HepG2 (cell line): ENCODE measurements around the gene SLC22A23. TPM values are rescaled to one million over a fixed set of nuclear protein-coding genes. Genes with fewer than 3 reads are reported as not detected.

Experiments
- FOXK1 ChIP-seq: sonication (generic); formaldehyde crosslinking; IDR thresholded peaks from 2 replicates; pipeline ENCODE4 v1.4.0; 2020; ENCODE audit warnings: low read depth, missing genetic modification reagents, borderline replicate concordance
- GLMP ChIP-seq: sonication (generic); formaldehyde crosslinking; IDR thresholded peaks from 2 replicates; pipeline ENCODE4 v1.9.0; 2021; ENCODE audit warnings: missing genetic modification reagents, mild to moderate bottlenecking, borderline replicate concordance
- MATR3 ChIP-seq: sonication (generic); formaldehyde crosslinking; IDR thresholded peaks from 2 replicates; pipeline ENCODE4 v1.4.0; 2020; ENCODE audit warnings: missing genetic modification reagents
- RXRB ChIP-seq: IDR thresholded peaks from 2 replicates; pipeline ENCODE4 v1.6.1; 2016; ENCODE audit warnings: borderline replicate concordance, missing genetic modification reagents, missing compliant biosample characterization
- SNAPC2 ChIP-seq: sonication (generic); formaldehyde crosslinking; IDR thresholded peaks from 2 replicates; pipeline ENCODE4 v1.8.1; 2022; ENCODE audit warnings: mild to moderate bottlenecking, missing genetic modification reagents
- TSC22D2 ChIP-seq: sonication (generic); formaldehyde crosslinking; IDR thresholded peaks from 2 replicates; pipeline ENCODE4 v1.5.1; 2020; ENCODE audit warnings: missing genetic modification reagents, mild to moderate bottlenecking, borderline replicate concordance
- ZMAT5 ChIP-seq: sonication (generic); formaldehyde crosslinking; IDR thresholded peaks from 2 replicates; pipeline ENCODE4 v1.5.0; 2020; ENCODE audit warnings: mild to moderate bottlenecking, low read depth, missing genetic modification reagents, borderline replicate concordance
- ZNF552 ChIP-seq: sonication (generic); formaldehyde crosslinking; IDR thresholded peaks from 2 replicates; pipeline ENCODE4 v1.9.0; 2022; ENCODE audit warnings: missing genetic modification reagents, mild to moderate bottlenecking, borderline replicate concordance
- polyA plus RNA-seq, 8 experiments: library from polyadenylated mRNA; depleted of rRNA in 3 of 8; stranded (reverse) in 7 of 8; unstranded in 1 of 8; fragments of >200 nt; fragmentation: Illumina TruSeq in 4 of 8; extraction: Trizol in 4 of 8; gene quantifications; 2 replicates each; pipeline versions ENCODE4 v1.2.1 to v1.2.3, GENCODE V29; 2011 to 2016; ENCODE audit warnings: low read depth in 4 of 8, missing spikeins in 1 of 8, mixed read lengths in 1 of 8; ENCODE audit not compliant: insufficient read depth in 1 of 8
- total RNA-seq, 5 experiments: library from RNA; depleted of rRNA; stranded (reverse); fragments of >200 nt; fragmentation: Illumina TruSeq; extraction: Trizol; gene quantifications; 2 replicates each; pipeline ENCODE4 v1.2.3, GENCODE V29; 2016; ENCODE audit warnings: low read depth in 1 of 5
- TF ChIP-seq, protein P1 (sequence below): sonication (generic); formaldehyde crosslinking; IDR thresholded peaks from 2 replicates; pipeline ENCODE4 v1.8.1; 2022; ENCODE audit warnings: low read depth, mild to moderate bottlenecking, missing genetic modification reagents
- TF ChIP-seq, protein P2 (sequence below): sonication (generic); formaldehyde crosslinking; IDR thresholded peaks from 2 replicates; pipeline ENCODE4 v1.4.0; 2020; ENCODE audit warnings: mild to moderate bottlenecking, missing genetic modification reagents, borderline replicate concordance

Gene SLC22A23
- total and polyA plus RNA-seq, 2 of the 13 experiments (the other 11 are each of a cell fraction or from before 2014, with no cell fraction given): 11.8 to 17.5 TPM

DNA sequence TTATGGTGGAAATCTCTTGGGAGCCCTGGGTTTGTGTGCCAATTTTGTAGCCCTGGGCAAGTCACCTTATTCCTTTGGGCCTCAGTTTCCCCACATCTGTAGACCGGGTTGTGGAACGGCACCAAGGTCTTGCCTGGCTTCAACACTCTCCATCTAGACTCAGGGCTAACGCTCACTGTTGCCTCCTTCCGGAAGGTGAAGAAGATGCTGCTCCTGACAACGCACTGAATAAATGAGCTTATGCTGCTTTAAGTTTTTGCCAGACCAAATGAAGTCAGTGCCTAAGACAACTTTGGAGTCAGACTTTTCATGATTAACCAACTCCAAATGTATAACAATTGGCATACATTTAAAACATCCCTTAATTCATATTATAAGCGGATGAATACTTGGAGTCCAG is 145.0 kb downstream of the SLC22A23 start (continued):
- TF ChIP-seq SNAPC2 (CRISPR knock-in tag) (no peak), ZMAT5 (CRISPR knock-in tag) (no peak), GLMP (no peak), ZNF552 (CRISPR knock-in tag) (no peak), TSC22D2 (CRISPR knock-in tag) (no peak), FOXK1 (no peak), RXRB (no peak), MATR3 (CRISPR knock-in tag) (no peak)
- TF ChIP-seq, protein P1, sequence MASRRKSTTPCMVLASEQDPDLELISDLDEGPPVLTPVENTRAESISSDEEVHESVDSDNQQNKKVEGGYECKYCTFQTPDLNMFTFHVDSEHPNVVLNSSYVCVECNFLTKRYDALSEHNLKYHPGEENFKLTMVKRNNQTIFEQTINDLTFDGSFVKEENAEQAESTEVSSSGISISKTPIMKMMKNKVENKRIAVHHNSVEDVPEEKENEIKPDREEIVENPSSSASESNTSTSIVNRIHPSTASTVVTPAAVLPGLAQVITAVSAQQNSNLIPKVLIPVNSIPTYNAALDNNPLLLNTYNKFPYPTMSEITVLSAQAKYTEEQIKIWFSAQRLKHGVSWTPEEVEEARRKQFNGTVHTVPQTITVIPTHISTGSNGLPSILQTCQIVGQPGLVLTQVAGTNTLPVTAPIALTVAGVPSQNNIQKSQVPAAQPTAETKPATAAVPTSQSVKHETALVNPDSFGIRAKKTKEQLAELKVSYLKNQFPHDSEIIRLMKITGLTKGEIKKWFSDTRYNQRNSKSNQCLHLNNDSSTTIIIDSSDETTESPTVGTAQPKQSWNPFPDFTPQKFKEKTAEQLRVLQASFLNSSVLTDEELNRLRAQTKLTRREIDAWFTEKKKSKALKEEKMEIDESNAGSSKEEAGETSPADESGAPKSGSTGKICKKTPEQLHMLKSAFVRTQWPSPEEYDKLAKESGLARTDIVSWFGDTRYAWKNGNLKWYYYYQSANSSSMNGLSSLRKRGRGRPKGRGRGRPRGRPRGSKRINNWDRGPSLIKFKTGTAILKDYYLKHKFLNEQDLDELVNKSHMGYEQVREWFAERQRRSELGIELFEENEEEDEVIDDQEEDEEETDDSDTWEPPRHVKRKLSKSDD (CRISPR knock-in tag): no peak
- TF ChIP-seq, protein P2, sequence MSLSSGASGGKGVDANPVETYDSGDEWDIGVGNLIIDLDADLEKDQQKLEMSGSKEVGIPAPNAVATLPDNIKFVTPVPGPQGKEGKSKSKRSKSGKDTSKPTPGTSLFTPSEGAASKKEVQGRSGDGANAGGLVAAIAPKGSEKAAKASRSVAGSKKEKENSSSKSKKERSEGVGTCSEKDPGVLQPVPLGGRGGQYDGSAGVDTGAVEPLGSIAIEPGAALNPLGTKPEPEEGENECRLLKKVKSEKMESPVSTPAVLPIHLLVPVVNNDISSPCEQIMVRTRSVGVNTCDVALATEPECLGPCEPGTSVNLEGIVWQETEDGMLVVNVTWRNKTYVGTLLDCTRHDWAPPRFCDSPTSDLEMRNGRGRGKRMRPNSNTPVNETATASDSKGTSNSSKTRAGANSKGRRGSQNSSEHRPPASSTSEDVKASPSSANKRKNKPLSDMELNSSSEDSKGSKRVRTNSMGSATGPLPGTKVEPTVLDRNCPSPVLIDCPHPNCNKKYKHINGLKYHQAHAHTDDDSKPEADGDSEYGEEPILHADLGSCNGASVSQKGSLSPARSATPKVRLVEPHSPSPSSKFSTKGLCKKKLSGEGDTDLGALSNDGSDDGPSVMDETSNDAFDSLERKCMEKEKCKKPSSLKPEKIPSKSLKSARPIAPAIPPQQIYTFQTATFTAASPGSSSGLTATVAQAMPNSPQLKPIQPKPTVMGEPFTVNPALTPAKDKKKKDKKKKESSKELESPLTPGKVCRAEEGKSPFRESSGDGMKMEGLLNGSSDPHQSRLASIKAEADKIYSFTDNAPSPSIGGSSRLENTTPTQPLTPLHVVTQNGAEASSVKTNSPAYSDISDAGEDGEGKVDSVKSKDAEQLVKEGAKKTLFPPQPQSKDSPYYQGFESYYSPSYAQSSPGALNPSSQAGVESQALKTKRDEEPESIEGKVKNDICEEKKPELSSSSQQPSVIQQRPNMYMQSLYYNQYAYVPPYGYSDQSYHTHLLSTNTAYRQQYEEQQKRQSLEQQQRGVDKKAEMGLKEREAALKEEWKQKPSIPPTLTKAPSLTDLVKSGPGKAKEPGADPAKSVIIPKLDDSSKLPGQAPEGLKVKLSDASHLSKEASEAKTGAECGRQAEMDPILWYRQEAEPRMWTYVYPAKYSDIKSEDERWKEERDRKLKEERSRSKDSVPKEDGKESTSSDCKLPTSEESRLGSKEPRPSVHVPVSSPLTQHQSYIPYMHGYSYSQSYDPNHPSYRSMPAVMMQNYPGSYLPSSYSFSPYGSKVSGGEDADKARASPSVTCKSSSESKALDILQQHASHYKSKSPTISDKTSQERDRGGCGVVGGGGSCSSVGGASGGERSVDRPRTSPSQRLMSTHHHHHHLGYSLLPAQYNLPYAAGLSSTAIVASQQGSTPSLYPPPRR (CRISPR knock-in tag): no peak
